GM19324 (cell line): ENCODE measurements around the gene CCN5.
"Not testable (repeated sequence)": the region's sequence is repeated elsewhere in the genome, so short reads cannot be mapped to it uniquely, and the experiment has no call there.

Experiments used
- ATAC-seq: cut with Tn5 transposase; IDR thresholded peaks from one replicate; pipeline ENCODE4 v1.9.1; 2021; ENCODE audit warnings: mild to moderate bottlenecking, moderate library complexity; ENCODE audit not compliant: unreplicated experiment, low FRiP score

The CCN5 gene

DNA sequence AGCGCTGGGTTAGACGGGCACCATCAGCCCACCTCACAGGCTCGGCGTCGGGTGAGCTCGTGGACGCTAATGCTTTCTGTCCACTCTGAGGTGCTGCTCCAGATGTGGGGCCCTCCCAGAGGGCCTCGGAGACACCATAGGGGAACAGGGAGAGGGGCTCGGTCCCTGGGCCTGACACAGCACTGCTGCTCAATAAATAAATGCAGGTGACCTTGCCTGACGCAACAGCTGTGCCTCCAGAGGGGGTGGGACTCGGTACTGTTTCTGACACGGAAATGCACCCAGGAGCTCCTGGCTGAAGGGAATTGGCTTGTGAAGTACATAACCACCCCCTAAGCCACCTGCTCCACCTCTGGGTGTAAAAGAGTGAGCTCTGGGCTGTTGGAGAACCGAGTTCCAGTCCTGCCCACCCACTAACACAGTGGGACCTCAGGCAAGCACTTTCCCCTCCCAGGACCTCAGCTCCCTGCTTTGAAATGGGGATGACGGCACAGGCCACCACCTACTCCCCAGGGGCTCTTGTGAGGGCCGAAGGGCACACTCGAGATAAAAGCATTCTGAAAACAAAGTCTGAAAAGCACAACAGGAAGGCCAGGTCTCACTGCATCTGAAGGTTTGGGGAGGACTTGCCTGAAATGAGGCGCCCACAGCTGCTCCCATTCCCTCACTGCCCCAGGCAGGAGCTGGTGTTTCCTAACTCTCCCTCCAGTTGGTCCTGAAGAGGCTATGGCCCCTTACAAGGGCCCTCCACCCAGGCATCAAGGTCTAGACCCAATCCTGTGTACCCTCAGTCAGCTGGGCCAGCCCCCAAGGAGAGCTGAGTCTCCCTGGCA lies 37.1 kb downstream of the CCN5 start:
- no peak for ATAC-seq

GRCh38 chr20:44754554-44754953 lies 39.4 kb downstream of the CCN5 start:
- no peak for ATAC-seq

- no peak for ATAC-seq
Observed at GRCh38 chr20:44756011-44756688, 41.0 kb downstream of the CCN5 start.

DNA sequence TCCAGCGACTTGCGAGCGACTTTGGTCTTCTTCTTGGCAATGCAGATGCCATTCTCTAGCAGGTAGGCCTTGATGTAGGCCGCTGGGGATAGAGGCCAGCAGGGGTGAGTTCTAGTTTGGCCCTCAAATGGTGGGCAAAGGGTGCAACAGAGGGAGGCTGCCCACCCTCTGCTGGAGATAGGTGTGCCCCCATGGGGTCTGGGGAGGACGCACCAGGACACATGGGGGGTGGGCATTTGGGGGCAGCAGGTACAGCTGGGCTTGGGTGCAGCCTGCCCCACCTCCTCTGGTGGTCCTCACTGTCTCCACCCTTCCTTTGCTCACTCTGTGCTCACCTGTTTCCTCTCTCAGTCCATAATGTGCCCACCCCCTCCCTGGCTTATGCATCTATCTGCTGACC lies 41.8 kb downstream of the CCN5 start:
- ATAC-seq: no peak

- no peak for ATAC-seq
Observed at GRCh38 chr20:44758247-44759101, 43.3 kb downstream of the CCN5 start.

- ATAC-seq: no peak
Observed at GRCh38 chr20:44759595-44759994, 44.4 kb downstream of the CCN5 start.

GRCh38 chr20:44761423-44761822 lies 46.3 kb downstream of the CCN5 start:
- no peak for ATAC-seq

DNA sequence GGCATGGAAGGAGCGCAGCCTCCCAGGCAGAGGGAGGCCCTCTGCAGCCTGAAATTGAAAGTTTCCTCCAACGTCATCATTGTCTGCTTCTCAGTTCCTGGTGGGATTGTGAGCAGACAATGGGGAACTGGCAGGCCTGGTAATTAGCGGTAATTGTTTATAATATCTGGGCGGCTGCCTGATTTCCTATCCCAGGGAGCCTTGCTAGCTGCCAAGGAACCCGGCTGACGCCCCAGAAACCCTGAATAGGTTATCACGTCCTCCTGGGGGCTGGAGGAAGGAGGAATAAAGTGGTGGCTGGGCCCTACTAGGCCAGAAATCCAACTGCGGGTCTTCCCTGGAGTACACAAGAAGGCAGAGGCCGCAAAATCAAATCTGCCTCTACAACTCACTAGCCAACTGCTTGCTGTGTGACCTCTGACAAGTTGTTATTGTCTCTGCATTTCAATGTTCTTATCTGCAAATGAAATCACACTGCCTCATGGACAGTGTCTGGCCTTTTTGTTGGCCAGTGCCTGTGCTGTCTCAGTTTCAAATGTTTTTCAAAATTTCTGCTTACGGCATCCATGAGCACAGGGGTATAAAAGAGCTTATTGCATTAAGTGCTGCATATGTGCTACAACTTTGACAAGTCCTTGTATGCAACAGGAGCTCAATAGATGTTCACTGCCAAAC lies 47.4 kb downstream of the CCN5 start:
- ATAC-seq: no peak

GRCh38 chr20:44763798-44764197 lies 48.6 kb downstream of the CCN5 start:
- ATAC-seq: not testable (repeated sequence)

DNA sequence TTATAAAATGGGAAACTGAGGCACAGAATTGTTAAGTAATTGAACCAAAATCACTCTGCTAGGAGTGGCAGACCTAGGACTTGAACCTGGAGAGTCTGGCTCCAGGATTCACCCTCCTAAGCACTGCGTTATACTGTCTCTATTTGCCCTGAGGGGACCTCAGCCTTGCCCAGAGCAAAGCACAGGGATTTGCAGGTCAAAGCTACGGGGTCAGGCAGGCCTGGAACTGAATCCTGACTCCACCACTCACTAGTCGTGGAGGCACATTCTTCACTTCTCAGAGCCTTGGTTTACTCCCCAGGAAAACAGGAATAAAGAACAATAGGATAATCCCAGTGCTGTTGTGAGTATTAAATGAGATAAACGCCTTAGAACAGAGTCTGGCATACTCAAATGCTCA lies 49.9 kb downstream of the CCN5 start:
- ATAC-seq: no peak

DNA sequence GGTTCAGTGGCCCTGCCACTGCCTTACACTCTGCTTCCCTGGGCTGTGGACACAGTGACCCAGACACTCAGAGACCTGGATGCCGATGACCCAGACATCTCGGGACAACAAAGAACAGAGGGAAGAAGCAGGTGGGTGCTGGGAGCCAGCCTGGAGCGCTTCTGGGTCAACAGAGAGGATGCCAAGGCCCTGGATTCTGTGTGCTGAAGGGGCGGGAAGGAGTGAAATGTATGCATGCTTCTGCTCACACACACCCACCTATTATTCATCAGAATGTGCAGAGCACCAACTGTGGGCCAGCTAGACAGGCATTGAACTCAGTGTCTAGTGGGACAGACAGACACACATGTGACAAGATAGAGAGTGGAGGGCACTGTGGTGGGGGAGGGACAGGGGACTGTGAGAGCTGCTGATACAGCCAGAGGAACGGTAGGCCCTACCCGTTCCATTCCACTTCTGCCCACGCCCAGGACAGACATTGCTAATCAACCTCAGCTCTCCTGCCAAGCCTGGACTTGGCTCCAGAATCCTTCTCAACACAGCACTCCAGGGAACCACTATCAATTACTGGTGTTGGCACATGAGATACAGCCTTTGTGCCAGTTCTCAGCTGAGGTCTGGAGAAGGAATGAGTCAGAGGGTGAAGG lies 50.7 kb downstream of the CCN5 start:
- no peak for ATAC-seq

GRCh38 chr20:44768256-44768655 lies 53.1 kb downstream of the CCN5 start:
- no peak for ATAC-seq

GRCh38 chr20:44768854-44769480 lies 53.8 kb downstream of the CCN5 start:
- no peak for ATAC-seq

GRCh38 chr20:44769481-44769863 lies 54.3 kb downstream of the CCN5 start:
- no peak for ATAC-seq

GRCh38 chr20:44770484-44771171 lies 55.5 kb downstream of the CCN5 start:
- ATAC-seq: no peak

GRCh38 chr20:44771172-44771535 lies 56.0 kb downstream of the CCN5 start:
- no peak for ATAC-seq

DNA sequence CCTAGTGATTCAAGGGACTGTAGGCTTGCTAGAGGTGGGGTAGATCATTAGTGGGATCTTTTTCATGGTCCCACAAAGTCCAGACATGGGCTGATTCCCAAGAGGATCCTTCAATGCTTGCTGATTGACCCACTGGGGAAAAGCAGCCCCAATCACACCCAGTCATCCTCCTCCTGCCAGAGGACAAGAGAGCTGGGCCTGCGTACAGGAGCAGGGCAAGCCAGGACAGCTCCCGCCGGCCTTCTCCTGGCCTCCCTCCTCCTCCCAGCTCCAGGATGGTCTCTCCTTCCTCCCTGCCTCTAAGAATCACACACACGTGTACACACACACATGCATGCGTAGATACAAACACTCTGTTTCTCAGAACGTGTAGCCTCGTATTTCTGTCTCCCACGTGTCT lies 57.5 kb downstream of the CCN5 start:
- no peak for ATAC-seq

DNA sequence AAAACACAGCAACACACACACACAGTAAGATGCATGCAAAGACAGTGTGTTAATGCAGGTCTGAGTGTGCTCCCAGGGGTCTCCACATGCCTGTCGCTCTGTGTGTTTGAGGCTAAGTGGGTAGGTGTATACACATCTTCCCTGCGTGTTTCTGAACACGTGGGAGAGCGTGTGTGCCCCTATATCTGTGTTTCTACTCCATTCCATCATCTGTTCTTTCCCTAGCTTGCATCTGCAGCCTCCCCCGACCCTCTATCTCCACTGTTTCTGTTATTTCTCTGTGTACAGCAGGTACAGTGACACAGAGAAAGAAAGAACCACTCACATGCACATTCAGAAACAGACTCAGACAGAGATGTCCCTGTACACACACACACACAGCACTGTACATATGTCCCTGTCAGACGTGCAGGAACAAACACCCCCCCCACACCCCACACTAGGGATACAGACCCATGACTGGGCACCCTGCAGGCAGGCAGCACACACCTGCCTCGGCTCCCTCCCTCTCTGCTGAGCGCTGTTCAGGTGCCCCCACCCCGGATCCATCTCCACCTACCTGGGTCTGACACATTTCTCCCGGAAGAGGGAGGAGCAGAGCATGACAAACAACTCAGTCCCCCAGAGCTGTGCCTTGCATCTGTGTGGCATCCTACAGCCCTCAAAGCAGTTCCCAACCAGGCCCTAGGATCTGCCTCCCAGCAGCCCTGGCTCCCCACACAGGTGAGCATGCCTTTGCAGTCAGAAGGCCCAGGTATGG lies 58.1 kb downstream of the CCN5 start:
- ATAC-seq: no peak
